Lower lobe of right lung (tissue), 2 donors: ENCODE data around the gene CIART. TPM values are rescaled to one million over a fixed set of nuclear protein-coding genes. Genes with fewer than 3 reads are reported as not detected.

ENCODE experiments used
- ATAC-seq, 2 donors: fragments of 200-7000 bp; cut with Tn5 transposase; one replicate each; pipeline ENCODE4 v1.9.1; 2020 to 2022; ENCODE audit warnings: mild to moderate bottlenecking in 2 of 2, moderate library complexity in 2 of 2
- DNase-seq: peaks from one replicate; pipeline ENCODE4 v3.0.0-alpha.2; 2020
- H3K27ac ChIP-seq: fragments of 200-600 bp; one replicate; pipeline ENCODE4 v1.8.0; 2022
- H3K27me3 ChIP-seq: fragments of 200-600 bp; one replicate; pipeline ENCODE4 v1.8.0; 2022; ENCODE audit warnings: low read depth
- H3K36me3 ChIP-seq: fragments of 200-600 bp; one replicate; pipeline ENCODE4 v1.8.0; 2022; ENCODE audit warnings: mild to moderate bottlenecking
- H3K4me1 ChIP-seq: fragments of 200-600 bp; one replicate; pipeline ENCODE4 v1.8.0; 2022
- H3K4me3 ChIP-seq: fragments of 200-600 bp; one replicate; pipeline ENCODE4 v1.8.0; 2022; ENCODE audit warnings: mild to moderate bottlenecking
- H3K9me3 ChIP-seq: fragments of 200-600 bp; one replicate; pipeline ENCODE4 v1.8.0; 2022
- intact Hi-C: fragments of 100-400 bp; cut with DNase I; formaldehyde crosslinking; loops from one replicate; pipeline ENCODE4 v1.11.0; 2022
- total RNA-seq: library from RNA; stranded (reverse); fragmentation: NEBNext Ultra II Directional; extraction: Animal tissue kit (Norgen Biotek cat#: 25700); gene quantifications from one replicate; pipeline ENCODE4 v1.2.1, GENCODE V29; 2021
- TF ChIP-seq, protein P1 (sequence below): fragments of 200-600 bp; IDR thresholded peaks from one replicate; pipeline ENCODE4 v1.8.0; 2022; ENCODE audit warnings: antibody characterized with exemption, mild to moderate bottlenecking
- donor health status: DM: no; HTN: yes; CAD: no; lungs with severe emphysema.

Gene CIART
- total RNA-seq, 1 donor from 2014 or later: 6.2 TPM

DNA sequence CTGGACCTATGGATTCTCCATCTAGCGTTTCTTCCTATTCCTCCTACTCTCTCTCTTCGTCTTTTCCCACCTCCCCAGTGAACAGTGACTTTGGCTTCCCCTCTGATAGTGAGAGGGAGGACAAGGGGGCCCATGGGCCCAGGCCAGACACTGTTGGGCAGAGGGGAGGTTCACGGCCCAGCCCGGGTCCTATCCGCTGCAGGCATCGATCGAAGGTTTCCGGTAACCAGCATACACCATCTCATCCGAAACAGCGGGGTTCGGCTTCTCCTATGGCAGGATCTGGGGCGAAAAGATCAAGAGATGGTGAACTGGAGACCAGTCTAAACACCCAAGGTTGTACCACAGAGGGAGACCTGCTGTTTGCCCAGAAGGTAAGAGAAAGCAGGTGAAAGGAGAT lies 906 bp downstream of the CIART start:
- Histone ChIP-seq H3K9me3 (no peaks in the 10 kb centered on the region), H3K4me3 (peak overlapping the region; percentile 57), H3K36me3 (peaks cover 6% of the 10 kb centered on the region), H3K27ac (no peak overlapping the region), H3K27me3 (no peaks in the 10 kb centered on the region), H3K4me1 (peaks cover 16% of the 10 kb centered on the region)
- ATAC-seq (no peak), DNase-seq (no peak)
- intact Hi-C loops: no loop called here
- TF ChIP-seq, protein P1, sequence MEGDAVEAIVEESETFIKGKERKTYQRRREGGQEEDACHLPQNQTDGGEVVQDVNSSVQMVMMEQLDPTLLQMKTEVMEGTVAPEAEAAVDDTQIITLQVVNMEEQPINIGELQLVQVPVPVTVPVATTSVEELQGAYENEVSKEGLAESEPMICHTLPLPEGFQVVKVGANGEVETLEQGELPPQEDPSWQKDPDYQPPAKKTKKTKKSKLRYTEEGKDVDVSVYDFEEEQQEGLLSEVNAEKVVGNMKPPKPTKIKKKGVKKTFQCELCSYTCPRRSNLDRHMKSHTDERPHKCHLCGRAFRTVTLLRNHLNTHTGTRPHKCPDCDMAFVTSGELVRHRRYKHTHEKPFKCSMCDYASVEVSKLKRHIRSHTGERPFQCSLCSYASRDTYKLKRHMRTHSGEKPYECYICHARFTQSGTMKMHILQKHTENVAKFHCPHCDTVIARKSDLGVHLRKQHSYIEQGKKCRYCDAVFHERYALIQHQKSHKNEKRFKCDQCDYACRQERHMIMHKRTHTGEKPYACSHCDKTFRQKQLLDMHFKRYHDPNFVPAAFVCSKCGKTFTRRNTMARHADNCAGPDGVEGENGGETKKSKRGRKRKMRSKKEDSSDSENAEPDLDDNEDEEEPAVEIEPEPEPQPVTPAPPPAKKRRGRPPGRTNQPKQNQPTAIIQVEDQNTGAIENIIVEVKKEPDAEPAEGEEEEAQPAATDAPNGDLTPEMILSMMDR: no peak

DNA sequence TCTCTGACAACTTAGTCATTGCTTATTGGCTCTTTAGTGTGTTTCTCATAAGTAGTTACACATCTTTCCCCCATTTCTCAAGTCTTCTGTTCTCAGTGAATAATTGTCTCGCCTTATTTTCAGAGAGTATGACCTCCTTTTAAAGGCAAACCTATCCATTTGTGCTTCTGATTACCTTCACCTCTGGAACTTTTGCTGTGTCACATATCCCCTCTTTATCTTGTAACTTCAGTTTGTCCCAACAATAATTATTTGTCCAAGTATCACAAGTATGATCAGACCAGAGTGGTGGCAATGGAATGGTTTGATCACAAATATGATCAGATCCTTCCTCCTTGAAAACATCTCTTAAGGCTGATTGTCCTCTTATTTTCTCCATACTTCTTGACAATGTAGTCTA lies 6.0 kb downstream of the CIART start:
- no peaks in the 10 kb centered on the region for H3K27me3 ChIP-seq
- no peak overlapping the region for H3K27ac ChIP-seq
- H3K4me1 ChIP-seq: no peaks in the 10 kb centered on the region
- no peak overlapping the region for H3K4me3 ChIP-seq
- peaks cover 6% of the 10 kb centered on the region for H3K36me3 ChIP-seq
- intact Hi-C loops: no loop called here
- TF ChIP-seq, protein P1: no peak
- ATAC-seq: no peak
- no peak for DNase-seq
- H3K9me3 ChIP-seq: no peaks in the 10 kb centered on the region

DNA sequence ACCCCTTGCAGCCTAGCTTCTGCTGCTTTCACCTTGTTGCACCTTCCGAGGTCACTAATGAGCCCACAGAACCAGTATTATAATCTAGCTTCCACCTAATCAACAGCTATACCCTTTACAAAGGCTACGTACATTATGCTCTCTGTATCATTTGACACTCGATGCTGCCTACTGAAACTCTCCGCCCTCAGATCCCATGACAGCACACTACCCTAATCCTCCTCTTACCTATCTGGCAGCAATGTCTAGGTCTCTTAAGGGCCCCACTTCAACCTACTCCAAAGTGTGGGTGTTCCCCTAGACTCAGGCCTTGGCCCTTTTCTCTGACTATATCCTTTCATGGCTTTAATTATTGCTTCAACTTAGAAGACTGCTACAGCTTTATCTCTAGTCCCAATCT lies 6.5 kb downstream of the CIART start:
- Histone ChIP-seq H3K4me1 (no peaks in the 10 kb centered on the region), H3K27ac (no peak overlapping the region), H3K27me3 (no peaks in the 10 kb centered on the region), H3K4me3 (no peak overlapping the region), H3K36me3 (peaks cover 6% of the 10 kb centered on the region), H3K9me3 (no peaks in the 10 kb centered on the region)
- intact Hi-C loops: no loop called here
- TF ChIP-seq, protein P1: no peak
- DNase-seq: no peak
- no peak for ATAC-seq

DNA sequence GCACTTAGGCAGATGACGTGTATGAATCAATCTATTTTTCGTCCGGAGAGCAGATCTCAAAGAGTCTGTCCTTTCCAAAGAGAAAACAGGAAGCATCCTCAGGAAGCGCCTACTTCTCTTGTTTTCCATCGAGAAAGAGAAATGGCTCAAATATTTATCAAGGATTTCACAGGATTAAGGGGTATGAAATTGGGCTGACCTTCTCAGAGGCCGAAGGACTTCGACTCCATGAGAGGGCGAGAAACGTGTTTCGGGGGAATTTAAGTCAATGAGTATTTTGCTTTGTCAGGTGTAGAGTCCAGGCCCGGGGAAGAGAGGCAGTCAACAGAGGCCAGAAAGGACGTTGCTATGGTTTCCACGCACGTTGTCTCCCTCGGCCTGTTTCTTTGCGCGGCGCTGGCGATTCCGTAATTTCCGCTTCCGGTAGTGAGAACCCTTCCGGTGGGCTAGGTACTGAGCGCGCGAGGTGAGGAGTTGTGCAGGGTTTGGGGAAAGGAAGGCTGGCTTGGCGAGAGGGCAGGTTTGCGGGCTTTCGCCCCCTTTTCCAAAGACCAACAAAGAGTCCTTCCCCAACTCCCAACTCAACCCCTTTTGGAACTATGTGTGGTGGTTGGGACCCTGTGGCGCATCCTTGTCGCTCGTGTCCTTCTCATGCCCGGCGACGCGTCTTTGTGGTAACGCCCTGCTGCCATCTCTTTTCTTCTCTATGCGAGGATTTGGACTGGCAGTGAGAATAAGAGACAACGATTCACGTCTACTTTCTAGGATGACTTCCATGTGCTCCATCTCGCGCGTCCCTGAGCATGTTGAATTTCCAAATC lies 11.3 kb downstream of the CIART start, which contains the start of gene MRPS21:
Gene MRPS21, plus strand, starts transcription at position 429 of the 821 bp plus-strand sequence. CDS start 506 bp downstream, outside the sequence.
- DNase-seq (peak; percentile 93), ATAC-seq (peak; percentile 98 to 99)
- H3K27ac ChIP-seq: peak within 1 kb of the TSS; percentile 90

DNA sequence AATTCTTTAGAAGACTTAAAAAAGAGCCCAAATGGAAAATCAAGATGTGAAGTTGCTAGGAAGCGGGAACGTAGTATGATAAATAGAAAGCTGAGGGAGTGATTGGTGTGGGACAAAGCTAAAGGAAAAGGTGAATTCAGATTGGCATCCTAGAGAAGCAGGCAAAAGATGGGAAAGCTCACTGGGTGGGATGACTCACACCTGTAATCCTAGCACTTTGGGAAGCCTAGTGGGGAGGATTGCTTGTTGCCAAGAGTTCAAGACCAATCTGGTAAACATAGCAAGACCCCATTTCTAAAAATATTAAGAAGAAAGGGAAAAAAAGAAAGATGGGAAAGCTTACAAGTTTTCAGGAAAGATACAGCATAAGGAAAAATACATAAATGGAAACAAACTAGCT lies 13.1 kb downstream of the CIART start:
- DNase-seq (no peak), ATAC-seq (no peak)
- Histone ChIP-seq H3K27me3 (no peaks in the 10 kb centered on the region), H3K27ac (no peak overlapping the region), H3K9me3 (no peaks in the 10 kb centered on the region), H3K36me3 (peaks cover 52% of the 10 kb centered on the region), H3K4me3 (no peak overlapping the region), H3K4me1 (peaks cover 6% of the 10 kb centered on the region)
- TF ChIP-seq, protein P1: no peak
- intact Hi-C loops: no loop called here

More for the DNA sequence above, 11.3 kb downstream of the CIART start, which contains the start of gene MRPS21:
- intact Hi-C loops: no loop called here
- peak within 1 kb of the TSS; percentile 73 for H3K4me3 ChIP-seq
- TF ChIP-seq, protein P1: no peak
- H3K4me1 ChIP-seq: peaks cover 6% of the 10 kb centered on the region
- H3K9me3 ChIP-seq: no peaks in the 10 kb centered on the region
- peaks cover 34% of the 10 kb centered on the region for H3K36me3 ChIP-seq
- H3K27me3 ChIP-seq: no peaks in the 10 kb centered on the region
